Left renal cortex interstitium (tissue), 4 donors: ENCODE measurements around the gene RASA4B. TPM values are rescaled to one million over a fixed set of nuclear protein-coding genes. Genes with fewer than 3 reads are reported as not detected.
"Not testable (repeated sequence)": the region's sequence is repeated elsewhere in the genome, so short reads cannot be mapped to it uniquely, and the experiment has no call there.

Experiments
- DNase-seq, 4 donors: peaks; one replicate each; pipeline ENCODE4 v3.0.0-alpha.2; 2013; ENCODE audit warnings: low read depth in 4 of 4, low spot score in 2 of 4, missing footprints in 1 of 4
- polyA plus RNA-seq, 4 donors: library from polyadenylated mRNA; unstranded; fragments of 120-200 nt; gene quantifications; one replicate each; pipeline ENCODE4 v1.2.1, GENCODE V29; 2013; ENCODE audit not compliant: insufficient read length in 4 of 4

The RASA4B gene
- polyA plus RNA-seq, 4 donors = 6.8 to 19.5 (median 14.9) TPM

- no peak for DNase-seq
Observed at GRCh38 chr7:102455596-102455995, 62.0 kb downstream of the RASA4B start.

GRCh38 chr7:102454932-102455331 lies 62.6 kb downstream of the RASA4B start:
- not testable (repeated sequence) for DNase-seq

- DNase-seq = no peak
Observed at GRCh38 chr7:102454468-102454867, 63.1 kb downstream of the RASA4B start.

GRCh38 chr7:102453319-102453718 lies 64.3 kb downstream of the RASA4B start:
- DNase-seq = no peak

GRCh38 chr7:102452451-102452850 lies 65.1 kb downstream of the RASA4B start:
- DNase-seq = no peak

- no peak for DNase-seq
Observed at GRCh38 chr7:102451371-102452054, 66.1 kb downstream of the RASA4B start.

- no peak for DNase-seq
Observed at GRCh38 chr7:102450242-102450641, 67.3 kb downstream of the RASA4B start.

- no peak for DNase-seq
Observed at GRCh38 chr7:102449136-102449535, 68.4 kb downstream of the RASA4B start.

- no peak for DNase-seq
Observed at GRCh38 chr7:102447311-102447710, 70.3 kb downstream of the RASA4B start.

GRCh38 chr7:102446387-102447156 lies 71.0 kb downstream of the RASA4B start:
- no peak for DNase-seq

- DNase-seq = no peak
Observed at GRCh38 chr7:102445674-102446071, 71.9 kb downstream of the RASA4B start.

- no peak for DNase-seq
Observed at GRCh38 chr7:102444961-102445673, 72.5 kb downstream of the RASA4B start.

GRCh38 chr7:102439963-102440795 lies 77.4 kb downstream of the RASA4B start:
- no peak for DNase-seq

- no peak for DNase-seq
Observed at GRCh38 chr7:102436118-102436517, 81.5 kb downstream of the RASA4B start.

GRCh38 chr7:102434039-102434486 lies 83.5 kb downstream of the RASA4B start:
- DNase-seq = no peak

- DNase-seq = no peak
Observed at GRCh38 chr7:102433219-102434038, 84.1 kb downstream of the RASA4B start, which contains the start of gene ORAI2. Gene ORAI2 (plus strand): TSS chr7:102433575. CDS start chr7:102438957, 5,382 bp downstream.
